NCI-H748 (cell line): ENCODE data around the gene E2F4.

Experiments
- DNase-seq: peaks from one replicate; lab custom pipeline; 2025; ENCODE audit not compliant: unreplicated experiment; lab: John Stamatoyannopoulos, UW

Gene E2F4

GRCh38 chr16:67247192-67248072 is 55.5 kb downstream of the E2F4 start, which contains the start of gene FHOD1:
Gene FHOD1, minus strand, starts transcription at chr16:67247481. Its CDS starts 71 bp downstream, at chr16:67247410.
- DNase-seq = peak; percentile 89

GRCh38 chr16:67248073-67248400 is 56.1 kb downstream of the E2F4 start:
- no peak for DNase-seq
